GM18505 (cell line): Measurements from ENCODE around the gene KLF14.

Experiments used
- ATAC-seq: cut with Tn5 transposase; IDR thresholded peaks from one replicate; pipeline ENCODE4 v1.9.1; 2021; ENCODE audit not compliant: unreplicated experiment
- POLR2A ChIP-seq: IDR thresholded peaks from 4 replicates; pipeline ENCODE4 v1.6.1; 2011; ENCODE audit warnings: borderline replicate concordance; ENCODE audit not compliant: insufficient read depth, insufficient read length; ENCODE audit errors: extremely low read depth

KLF14 gene

DNA sequence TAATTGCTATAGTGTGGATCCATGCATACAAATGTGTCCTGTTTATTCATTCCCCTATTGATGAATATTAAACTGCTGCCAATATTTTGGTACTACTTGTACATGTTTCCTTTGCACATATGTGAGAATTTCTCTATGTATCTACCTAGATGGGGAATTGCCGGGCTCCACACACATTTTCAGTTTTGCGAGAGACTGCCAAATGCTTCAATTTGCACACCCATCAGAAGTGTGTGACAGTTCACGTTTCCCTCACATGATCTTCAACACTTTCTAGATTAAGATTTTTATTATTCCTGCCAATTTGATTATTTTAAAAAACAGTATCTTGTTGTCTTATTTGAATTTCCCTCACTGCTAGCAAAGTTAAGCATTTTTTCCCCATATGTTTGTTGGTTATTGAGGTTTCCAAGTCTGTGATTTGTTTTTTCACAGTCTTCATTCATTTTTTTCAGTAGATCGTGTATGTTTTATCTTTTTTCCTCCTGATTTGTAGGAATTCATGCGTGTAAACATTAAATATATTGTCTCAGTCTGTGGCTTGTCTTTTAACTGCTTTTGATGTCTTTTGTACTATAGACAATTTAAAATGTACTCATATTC lies 2.4 kb upstream of the KLF14 start:
- ATAC-seq: no peak
- TF ChIP-seq POLR2A: no peak

DNA sequence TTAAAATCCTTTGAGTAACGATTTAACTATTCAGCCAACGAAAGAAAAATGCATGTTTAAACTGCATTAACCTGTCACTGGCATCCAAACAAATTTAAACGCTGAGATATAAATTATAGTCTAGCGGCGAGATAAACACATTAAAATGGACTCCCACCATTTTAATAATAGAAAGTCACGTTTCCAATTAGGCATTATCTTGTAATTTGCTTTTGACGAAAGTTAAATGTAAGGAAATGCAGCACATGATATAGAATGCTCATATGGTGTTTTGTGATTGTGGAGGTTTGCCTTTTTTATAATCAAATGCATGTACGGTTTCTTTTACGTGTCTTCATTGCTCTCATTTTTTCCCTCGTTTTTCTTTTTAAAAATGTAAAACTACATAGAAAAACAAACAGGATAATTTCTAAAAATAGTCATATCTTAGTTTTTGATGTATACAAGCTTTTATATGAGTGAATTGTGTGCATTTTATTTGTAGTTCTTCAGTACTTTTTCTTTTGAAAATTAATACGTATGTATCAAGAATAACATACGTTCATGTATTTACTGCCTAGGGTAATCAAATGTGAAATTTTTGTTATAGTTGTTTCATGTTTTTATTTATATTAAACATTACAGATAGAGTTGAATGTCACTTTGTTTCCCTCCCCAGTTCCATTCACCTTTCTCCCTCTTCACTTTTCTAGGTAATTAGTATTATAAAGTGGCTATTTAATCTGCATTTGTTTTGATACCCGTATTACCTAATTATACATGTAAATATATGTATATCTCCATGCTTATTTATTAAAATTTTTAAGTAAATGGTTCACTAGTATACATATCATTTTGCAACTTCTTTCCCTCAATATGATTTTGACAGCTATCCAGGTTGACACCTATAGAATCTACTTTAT lies 1.1 kb upstream of the KLF14 start:
- TF ChIP-seq POLR2A: no peak
- no peak for ATAC-seq

DNA sequence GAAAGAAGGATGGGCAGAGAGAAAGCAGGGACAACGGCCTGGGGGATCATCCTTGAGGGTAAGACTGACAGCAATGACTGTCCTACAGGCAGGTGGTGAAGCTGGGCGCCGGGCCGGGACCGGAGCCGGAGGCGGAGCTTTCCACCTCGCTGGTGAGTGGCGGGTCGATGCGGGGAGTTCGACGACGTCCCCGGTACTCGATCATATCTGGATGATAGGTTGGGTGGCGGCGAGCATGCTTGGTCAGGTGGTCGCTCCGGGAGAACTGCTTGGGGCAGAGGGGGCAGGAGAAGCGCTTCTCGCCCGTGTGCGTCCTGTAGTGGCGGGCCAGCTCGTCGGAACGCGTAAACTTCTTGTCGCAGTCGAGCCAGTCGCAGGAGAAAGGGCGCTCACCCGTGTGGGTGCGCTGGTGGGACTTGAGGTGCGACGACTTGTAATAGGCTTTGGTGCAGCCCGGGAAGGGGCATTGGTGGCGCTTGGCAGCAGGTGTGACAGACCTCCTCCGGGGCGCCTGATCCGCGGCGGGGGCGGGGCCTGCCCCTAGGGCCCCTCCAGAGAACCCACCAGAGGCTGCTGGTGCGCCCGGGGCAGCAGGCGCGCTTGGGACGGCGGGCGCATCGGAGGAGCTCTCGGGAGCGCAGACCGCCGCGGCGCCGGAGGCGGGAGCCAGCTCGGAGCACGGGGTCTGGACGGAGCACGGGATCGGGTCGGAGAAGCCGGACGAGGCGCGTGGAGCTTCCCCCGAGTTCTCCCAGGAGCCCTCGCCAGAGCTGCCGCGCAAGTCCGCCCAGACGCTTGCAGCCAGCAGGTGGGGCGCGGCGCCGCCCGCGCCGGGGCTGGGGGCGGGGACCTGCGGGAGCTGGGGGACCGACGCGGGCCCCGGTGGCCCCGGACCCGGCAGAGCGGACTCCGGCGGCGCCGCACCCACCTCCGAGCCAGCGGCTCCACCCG lies 752 bp downstream of the KLF14 start:
- TF ChIP-seq POLR2A: no peak
- no peak for ATAC-seq

DNA sequence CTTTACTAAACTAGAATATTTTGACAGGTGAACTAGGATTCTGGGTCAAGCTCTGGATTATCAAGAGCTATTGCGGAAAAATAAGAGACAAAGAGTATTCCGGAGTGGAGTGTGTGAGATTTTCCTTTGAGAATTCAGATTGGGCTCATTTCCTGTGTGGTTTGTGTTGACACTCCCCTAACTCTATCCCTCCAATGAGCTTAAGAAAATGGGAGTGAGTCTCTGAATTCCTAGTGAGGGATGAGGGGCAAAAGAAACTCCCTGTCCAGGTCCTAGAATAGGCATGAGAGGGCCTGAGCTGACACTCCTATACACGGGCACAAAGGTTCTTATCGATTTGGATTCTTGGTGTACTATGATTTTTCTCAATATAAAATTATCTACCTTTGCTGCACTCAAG lies 10.2 kb downstream of the KLF14 start:
- no peak for ATAC-seq
- TF ChIP-seq POLR2A: no peak

DNA sequence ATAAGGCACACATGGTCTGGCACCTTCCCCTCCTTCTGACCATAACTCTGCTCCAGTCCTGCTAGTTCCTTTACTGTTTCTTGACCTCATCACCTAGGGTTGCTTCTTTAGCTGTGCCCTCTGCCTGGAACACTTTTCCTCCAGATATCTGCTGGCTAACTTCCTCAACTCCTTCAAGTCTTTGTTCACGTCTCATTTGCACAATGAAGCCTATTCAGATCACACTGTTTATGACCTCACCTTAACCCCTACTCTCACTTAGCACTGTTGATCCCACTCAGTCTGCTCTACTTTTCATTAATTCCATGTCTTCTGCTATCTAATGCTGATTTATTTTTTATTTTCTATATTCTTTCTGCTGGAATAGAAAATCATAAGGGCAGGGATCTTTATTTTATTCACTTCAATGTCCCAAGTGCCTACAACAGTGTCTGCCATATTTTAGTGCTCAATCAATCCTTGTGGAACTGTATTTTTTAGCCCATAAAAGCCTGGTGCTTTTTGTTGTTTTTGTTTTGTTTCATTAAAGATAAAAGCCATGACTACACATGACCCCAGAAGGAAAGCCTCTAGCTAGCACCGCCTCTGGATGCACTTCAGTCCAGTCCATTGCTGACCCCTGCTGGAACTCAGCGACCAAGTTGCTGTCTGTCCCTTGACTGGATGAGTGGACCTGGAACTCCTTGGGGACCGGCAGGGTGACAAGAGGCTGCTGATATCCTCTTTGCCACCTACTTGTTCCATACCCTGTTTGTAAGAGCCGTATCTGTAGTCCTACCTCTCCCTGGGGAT lies 12.3 kb downstream of the KLF14 start:
- ATAC-seq: no peak

DNA sequence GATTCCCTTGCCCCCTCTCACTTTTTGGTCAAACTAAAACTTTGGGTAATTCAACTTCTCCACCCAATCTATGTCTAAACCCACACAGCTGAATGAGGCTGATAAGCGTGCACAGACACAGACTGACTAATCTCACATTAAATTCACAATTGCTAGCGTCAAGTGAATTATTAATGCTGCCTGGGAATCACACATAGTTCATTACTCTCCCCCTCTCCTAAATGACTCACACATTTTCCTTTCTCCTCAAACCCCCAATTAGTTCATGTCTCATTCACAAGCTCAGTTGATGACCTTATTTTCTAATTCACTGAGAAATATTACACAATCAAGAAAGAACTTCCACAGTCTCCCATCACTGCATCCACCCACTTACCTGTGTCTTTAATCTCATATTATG lies 14.5 kb downstream of the KLF14 start:
- no peak for ATAC-seq
- TF ChIP-seq POLR2A: no peak

More for the DNA sequence above, 12.3 kb downstream of the KLF14 start:
- TF ChIP-seq POLR2A: no peak

DNA sequence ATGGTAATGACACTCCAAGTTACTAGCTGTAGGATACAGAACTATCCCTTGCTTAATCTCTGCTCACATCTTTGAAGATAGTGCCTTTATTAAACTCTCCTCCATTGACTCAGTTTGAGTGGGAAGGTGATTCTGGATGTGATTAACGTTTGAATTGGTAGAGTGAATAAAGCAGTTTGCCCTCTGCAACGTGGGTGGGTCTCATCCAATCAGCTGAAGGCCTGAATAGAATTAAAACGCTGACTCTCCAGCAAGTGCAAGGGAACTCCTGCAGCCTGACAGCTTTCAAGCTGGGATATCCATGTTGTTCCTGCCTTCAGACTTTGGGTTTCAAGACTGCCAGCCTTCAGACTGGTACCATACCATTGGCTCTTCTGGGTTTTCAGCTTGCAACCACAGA lies 21.6 kb downstream of the KLF14 start:
- no peak for ATAC-seq
- TF ChIP-seq POLR2A: no peak

DNA sequence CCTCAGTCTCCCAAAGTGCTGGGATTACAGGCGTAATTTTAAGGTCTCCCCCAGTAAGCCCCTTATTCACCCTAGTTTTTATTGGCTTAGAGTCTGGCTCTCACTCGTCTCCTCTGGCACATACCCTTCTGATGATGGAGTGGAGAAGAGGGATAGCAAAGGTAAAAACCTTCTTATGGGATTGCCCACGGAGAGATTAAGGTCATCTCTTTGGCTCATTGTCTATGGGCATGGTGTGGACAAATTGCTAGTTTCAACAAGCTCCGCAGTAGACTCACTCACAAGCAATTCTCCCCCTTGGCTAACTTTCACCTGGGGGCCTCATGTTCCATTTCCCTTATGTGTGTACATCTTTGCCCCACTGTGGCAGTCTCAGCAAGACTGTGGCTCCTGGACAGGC lies 25.2 kb downstream of the KLF14 start:
- TF ChIP-seq POLR2A: no peak
- ATAC-seq: no peak

DNA sequence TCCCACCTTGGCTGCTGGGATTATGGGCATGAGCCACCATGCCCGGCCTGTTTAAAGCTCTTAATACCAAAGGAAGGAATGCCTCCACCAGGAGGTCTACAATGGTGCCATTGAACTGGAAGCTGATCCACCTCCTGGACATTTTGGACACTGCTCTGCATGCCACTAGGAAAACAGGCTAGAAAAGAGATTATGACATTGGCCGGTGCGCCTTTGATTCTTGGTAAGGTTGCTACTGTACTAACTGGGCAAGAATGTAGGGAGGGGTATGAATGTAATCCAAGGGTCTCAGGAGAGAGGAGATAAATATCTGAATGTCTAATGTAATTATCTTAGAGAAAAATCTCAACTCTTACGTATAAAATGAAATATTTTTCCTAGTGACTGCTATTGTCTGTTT lies 26.0 kb downstream of the KLF14 start:
- ATAC-seq: no peak
- TF ChIP-seq POLR2A: no peak

DNA sequence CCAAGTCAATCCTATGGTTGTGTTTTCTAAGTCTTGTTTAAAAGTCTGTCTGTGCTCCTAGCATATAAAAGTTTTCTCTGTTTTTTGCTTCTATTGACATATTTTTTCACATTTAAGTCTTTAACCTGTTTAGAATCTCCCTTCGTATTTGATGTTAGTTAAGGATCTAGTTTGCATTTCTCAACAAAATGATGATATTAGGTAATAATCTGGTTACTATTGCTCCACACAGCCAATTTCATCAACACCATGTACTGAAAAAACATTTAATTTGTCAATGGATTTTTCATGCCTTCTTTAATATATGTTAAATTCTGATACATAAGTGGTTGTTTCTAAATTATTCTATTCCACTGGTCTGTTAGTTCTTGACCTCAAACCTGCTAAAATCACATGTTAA lies 30.2 kb downstream of the KLF14 start:
- ATAC-seq: no peak

DNA sequence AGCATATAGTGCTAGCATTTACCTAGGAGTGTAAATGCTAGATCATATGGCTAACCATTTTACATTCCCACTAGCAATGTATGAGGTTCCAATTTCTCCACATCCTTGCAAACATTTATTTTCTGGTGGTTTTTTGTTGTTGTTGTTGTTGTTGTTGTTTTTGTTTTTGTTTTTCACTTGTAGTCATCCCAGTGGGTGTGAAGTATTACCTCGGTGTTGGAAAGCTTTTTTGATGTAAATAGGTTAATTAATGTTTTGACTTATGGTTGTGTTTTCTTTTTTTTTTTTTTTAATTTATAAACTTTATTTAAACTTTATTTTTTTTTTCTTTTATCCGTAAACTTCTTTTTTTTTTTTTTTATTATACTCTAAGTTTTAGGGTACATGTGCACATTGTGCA lies 32.4 kb downstream of the KLF14 start:
- no peak for ATAC-seq

More for the DNA sequence above, 30.2 kb downstream of the KLF14 start:
- TF ChIP-seq POLR2A: no peak

DNA sequence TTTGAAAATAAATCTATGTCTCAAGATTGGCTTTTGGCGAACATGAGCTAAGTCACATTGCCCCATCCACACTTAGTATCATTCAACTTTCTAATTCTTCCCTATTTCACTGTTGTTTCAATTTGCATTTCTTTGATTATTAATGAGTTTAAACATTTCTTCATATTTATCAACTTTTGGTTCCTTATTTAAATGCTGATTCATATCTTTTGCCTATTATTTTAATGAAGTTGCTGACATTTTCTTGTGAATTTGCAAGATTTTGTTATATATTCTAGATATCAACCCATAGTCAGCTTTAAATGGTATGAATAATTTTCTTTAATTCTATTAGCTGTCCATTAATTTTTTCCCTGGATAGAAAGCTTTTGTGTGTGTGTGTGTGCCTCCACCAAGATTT lies 33.2 kb downstream of the KLF14 start:
- ATAC-seq: no peak
- no peak for TF ChIP-seq POLR2A

More for the DNA sequence above, 32.4 kb downstream of the KLF14 start:
- no peak for TF ChIP-seq POLR2A
